Epithelial cell of proximal tubule (primary cell): ENCODE data around the gene GLB1L3. TPM values are rescaled to one million over a fixed set of nuclear protein-coding genes. Genes with fewer than 3 reads are reported as not detected.

Source experiments
- DNase-seq: peaks from one replicate; pipeline ENCODE4 v3.0.0-alpha.2; 2011; ENCODE audit warnings: low read depth
- H3K4me3 ChIP-seq: 2 replicates; pipeline ENCODE4 v1.5.1; 2011; ENCODE audit warnings: low read depth, mild to moderate bottlenecking, low read length
- total RNA-seq: library from RNA; depleted of rRNA; stranded (reverse); fragments of >200 nt; gene quantifications from 2 replicates; pipeline ENCODE4 v1.2.3, GENCODE V29; 2015
- TF ChIP-seq, protein P1 (sequence below): conservative IDR thresholded peaks from 2 replicates; pipeline ENCODE4 v1.5.1; 2012; ENCODE audit warnings: low read depth, mild to moderate bottlenecking, low read length

The GLB1L3 gene
- total RNA-seq, 1 donor from 2014 or later = 0.17 TPM

DNA sequence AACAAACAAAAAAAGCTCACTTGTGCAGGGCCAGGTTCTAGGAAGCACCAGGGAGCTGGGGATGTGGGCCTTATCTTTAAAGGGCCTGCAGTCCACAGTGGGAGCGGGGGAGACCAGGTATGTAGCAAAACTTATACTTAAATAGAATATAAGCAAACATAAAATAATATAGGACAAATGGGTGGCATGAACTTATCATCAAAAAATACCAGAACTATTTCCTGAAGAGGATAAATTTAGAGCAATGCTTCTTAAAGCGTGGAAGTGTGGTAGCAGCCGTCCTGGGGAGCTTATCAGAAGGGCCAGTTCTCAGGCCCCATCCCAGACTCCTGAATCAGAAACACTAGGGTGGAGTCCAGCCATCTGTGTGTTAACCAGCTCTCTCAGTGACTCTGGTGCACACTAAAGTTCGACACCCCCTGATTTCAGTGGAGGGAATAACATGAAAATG, 42.4 kb upstream of the GLB1L3 start:
- H3K4me3 ChIP-seq = no peak overlapping the region
- DNase-seq = no peak
- TF ChIP-seq, protein P1, sequence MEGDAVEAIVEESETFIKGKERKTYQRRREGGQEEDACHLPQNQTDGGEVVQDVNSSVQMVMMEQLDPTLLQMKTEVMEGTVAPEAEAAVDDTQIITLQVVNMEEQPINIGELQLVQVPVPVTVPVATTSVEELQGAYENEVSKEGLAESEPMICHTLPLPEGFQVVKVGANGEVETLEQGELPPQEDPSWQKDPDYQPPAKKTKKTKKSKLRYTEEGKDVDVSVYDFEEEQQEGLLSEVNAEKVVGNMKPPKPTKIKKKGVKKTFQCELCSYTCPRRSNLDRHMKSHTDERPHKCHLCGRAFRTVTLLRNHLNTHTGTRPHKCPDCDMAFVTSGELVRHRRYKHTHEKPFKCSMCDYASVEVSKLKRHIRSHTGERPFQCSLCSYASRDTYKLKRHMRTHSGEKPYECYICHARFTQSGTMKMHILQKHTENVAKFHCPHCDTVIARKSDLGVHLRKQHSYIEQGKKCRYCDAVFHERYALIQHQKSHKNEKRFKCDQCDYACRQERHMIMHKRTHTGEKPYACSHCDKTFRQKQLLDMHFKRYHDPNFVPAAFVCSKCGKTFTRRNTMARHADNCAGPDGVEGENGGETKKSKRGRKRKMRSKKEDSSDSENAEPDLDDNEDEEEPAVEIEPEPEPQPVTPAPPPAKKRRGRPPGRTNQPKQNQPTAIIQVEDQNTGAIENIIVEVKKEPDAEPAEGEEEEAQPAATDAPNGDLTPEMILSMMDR = no peak

DNA sequence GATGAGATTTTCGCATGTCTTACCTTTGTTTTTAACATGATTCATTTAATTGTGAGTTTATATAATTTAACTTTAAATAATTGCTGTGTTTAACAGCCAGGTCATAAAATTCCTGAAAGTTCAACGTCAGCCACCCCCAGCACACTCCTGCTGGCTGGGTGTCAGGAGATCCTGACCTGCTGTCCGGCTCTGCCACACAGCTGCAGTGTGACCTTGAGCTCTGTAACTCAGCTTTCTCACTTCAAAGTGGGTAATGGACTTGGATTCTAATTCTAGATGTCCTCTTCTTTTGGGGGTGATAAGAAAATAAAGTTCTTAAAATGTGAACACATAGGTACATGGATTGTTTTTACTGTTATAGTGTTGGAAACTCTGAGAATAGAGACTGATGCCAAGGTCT, 40.8 kb upstream of the GLB1L3 start:
- no peak for DNase-seq
- no peak overlapping the region for H3K4me3 ChIP-seq
- TF ChIP-seq, protein P1 = no peak

DNA sequence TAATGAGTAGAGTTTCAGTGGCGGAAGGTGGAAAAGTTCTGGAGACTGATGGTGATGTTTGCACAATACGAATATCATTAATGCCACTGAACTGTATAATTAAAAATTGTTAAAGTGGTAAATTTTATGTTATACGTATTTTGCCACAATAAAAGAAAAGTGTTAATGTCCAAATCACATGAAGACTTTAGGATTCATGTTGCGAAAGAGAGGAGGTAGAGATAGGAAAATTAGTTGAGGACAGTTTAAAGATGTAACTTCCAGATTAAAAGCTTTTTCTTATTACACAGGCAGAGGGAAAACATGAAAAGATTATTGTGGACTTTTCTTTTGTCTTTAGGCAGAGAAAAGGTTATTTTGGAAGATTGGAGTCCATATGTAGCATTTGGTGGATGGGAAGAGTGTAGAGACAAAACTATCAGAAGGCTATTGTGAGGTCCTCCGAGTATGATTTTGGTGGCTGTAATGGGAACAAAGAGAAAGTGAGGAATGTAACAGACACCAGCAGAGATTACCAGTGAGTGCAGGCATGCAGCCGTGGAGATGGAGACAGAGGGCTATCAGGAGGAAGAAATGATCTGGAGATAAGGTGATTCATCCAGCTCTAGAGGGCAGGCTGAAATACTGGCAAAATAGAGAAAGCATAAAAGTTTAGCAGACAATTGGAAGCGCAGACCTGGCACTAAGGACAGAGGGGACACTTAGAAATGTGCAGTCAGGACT, 39.2 kb upstream of the GLB1L3 start:
- DNase-seq = no peak
- TF ChIP-seq, protein P1 = no peak
- no peak overlapping the region for H3K4me3 ChIP-seq

DNA sequence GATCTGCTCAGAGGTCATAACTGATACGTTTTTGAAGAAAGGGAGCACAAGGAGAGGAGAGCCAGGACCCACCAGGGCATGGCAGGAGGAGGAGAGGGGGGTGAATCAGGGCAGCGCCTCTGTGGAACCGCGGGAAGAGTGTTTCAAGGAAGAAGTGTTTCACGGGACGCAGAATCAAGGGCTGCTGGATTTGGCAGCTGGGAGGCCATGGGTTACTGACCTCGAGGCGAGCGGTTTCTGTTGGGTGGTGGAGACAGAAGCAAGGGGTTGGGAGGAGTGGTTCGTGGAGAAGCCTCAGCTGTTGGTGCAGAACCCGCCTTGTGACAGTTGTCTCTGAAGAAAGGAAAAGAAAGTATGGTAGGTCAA, 38.6 kb upstream of the GLB1L3 start:
- no peak for DNase-seq
- H3K4me3 ChIP-seq = no peak overlapping the region
- TF ChIP-seq, protein P1 = no peak

DNA sequence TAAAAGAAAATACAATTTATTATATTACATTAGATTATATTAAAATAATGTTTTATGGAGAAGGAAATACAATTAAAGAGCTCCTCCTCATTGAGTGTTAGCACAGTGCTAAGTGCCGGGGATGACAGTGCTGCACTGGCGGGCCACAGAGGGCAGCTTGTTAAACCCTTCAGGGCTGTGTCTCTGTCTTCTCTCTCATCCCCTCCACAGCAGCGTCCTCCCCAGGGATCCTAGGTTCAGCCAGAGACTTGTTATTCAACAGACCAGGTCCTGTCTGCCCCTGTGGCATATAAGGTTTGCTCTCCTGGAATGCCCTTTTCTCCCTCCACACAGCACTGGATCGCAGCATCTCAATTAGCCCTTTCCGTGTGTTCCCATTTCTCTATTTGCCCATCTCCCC, 37.2 kb upstream of the GLB1L3 start:
- H3K4me3 ChIP-seq = no peak overlapping the region
- TF ChIP-seq, protein P1 = no peak
- no peak for DNase-seq

DNA sequence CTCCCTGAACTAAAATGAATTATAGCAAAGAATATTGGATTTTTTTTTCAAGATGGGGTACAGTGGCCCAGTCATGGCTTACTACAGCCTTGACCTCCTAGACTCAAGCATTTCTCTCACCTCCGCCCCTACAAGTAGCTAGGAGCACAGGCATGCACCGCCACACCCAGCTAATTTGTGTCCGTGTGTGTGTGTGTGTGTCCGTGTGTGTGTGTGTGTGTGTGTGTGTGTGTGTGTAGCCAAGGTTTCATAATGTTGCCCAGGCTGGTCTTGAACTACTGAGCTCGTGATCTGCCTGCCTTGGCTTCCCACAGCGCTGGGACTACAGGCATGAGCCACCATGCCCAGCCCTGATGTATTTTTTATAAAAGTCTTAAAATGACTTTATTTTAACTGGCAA, 35.6 kb upstream of the GLB1L3 start:
- TF ChIP-seq, protein P1 = no peak
- no peak for DNase-seq
- no peak overlapping the region for H3K4me3 ChIP-seq

DNA sequence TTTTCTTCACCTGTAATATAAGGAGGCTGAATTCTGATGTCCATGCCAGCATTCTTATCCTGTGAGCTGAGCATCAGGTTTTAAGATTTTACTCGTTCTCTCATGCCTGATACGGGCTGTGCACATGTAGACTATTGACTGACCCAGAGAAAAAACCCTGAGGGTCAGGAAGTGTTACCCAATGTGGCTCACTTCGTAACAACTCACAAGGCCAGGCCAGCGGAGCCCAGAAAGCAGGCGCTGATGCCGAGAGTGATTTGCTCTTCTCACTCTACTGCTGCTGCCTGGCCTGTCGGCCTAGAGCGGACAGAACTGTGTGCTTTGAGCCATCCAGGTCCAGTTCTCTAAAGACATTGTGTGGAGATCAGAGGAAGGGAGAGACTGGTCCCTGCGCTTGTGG, 33.8 kb upstream of the GLB1L3 start:
- no peak for DNase-seq
- TF ChIP-seq, protein P1 = no peak
- H3K4me3 ChIP-seq = no peak overlapping the region
